Forelimb muscle (tissue), 1 donor: ENCODE measurements around the gene NVL. TPM values are rescaled to one million over a fixed set of nuclear protein-coding genes. Genes with fewer than 3 reads are reported as not detected.

Experiments used
- polyA plus RNA-seq: library from polyadenylated mRNA; unstranded; fragments of 120-200 nt; gene quantifications from one replicate; pipeline ENCODE4 v1.2.1, GENCODE V29; 2013; ENCODE audit not compliant: insufficient read length

Gene NVL
- polyA plus RNA-seq, 1 donor: 21.5 TPM

Other genes starting within 250 kb of the NVL start
- 16.5 TPM for gene FBXO28, start 216.1 kb downstream of the NVL start, polyA plus RNA-seq
- 32.8 TPM for gene DEGS1, start 146.9 kb downstream of the NVL start, polyA plus RNA-seq
- gene CNIH4, start 26.7 kb upstream of the NVL start, polyA plus RNA-seq: 26.1 TPM
- gene WDR26, start 104.6 kb upstream of the NVL start, polyA plus RNA-seq: 65.0 TPM